Epithelial cell of esophagus (primary cell): ENCODE measurements around the gene SP1.

Source experiments
- DNase-seq: peaks from one replicate; pipeline ENCODE4 v3.0.0; 2010; ENCODE audit warnings: low read depth
- H3K4me3 ChIP-seq: 2 replicates; pipeline ENCODE4 v1.5.1; 2011; ENCODE audit warnings: mild to moderate bottlenecking, low read length, control low read depth
- TF ChIP-seq, protein P1 (sequence below): IDR thresholded peaks from 2 replicates; pipeline ENCODE4 v1.5.1; 2011; ENCODE audit warnings: low read depth, mild to moderate bottlenecking, low read length, control low read depth, inconsistent platforms; ENCODE audit not compliant: insufficient read depth; ENCODE audit errors: missing control alignments

Gene SP1

DNA sequence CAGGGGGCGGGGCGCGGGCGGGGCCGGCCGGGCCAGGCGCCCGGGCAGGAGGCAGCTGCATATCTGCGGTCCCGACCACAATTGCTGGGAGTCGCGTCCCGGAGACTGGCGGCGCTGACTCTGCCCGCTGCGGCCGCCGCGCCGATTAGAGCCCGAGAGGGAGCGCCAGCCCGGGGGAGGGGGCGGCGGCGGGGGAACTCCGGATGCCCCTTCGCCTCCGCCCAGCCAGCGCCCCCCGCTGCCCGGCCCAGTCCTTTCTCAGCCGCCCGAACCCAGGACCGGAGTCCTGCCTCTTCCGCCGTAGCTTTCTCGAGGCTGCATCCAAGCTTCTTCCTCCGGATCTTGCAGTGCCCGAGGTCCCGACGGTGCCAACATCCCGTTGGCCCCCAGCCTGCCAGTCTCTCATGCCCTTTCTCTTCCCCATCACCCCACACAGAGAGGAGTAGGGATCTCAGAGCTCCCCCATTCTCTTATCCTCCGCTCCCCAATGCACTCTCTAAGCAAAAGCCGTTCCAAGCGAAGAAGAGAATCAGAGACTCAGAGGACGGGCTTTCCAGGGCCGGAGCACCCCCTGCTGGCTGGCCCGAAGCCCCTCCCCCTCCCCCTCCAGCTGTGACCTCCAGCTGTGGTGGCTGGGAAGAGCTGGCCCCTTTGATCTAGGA is 35.0 kb upstream of the SP1 start:
- TF ChIP-seq, protein P1, sequence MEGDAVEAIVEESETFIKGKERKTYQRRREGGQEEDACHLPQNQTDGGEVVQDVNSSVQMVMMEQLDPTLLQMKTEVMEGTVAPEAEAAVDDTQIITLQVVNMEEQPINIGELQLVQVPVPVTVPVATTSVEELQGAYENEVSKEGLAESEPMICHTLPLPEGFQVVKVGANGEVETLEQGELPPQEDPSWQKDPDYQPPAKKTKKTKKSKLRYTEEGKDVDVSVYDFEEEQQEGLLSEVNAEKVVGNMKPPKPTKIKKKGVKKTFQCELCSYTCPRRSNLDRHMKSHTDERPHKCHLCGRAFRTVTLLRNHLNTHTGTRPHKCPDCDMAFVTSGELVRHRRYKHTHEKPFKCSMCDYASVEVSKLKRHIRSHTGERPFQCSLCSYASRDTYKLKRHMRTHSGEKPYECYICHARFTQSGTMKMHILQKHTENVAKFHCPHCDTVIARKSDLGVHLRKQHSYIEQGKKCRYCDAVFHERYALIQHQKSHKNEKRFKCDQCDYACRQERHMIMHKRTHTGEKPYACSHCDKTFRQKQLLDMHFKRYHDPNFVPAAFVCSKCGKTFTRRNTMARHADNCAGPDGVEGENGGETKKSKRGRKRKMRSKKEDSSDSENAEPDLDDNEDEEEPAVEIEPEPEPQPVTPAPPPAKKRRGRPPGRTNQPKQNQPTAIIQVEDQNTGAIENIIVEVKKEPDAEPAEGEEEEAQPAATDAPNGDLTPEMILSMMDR, result peak; percentile 65
- H3K4me3 ChIP-seq, result peak overlapping the region; percentile 60
- peak; percentile 71 for DNase-seq

DNA sequence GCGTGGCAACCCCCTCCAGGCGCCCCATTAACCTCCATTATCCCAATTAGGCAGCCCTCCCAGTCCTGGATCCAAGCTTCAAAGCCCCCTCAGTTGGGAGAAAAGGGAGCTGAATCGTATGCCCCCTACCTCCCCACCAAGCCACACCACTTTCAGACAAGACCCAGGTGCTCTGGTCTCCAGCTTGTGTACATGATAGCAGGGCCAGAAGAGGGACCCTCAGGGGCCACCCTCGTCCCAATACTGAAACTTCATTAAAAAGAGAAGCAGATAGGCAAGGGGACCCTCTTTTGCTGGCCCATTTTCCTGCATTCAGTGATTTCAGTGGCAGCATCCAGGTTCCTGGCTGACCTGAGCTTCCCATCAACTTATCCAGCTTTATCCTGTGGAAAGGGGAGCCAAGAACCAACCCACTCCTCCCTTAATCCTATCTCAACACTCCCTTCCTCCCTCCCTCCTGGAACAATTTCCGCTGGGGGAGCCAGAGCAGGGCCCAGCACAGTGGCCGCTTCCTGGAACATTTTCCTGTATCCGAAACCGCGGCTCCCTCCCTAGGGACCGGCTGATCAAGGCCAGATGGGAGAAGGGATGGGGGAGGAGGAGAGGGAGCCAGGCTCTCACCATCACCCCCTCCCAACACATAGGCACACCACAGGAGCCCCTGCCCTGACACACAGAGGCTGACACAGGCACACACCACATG is 34.3 kb upstream of the SP1 start:
- TF ChIP-seq, protein P1, result no peak
- no peak for DNase-seq
- H3K4me3 ChIP-seq, result no peak overlapping the region

DNA sequence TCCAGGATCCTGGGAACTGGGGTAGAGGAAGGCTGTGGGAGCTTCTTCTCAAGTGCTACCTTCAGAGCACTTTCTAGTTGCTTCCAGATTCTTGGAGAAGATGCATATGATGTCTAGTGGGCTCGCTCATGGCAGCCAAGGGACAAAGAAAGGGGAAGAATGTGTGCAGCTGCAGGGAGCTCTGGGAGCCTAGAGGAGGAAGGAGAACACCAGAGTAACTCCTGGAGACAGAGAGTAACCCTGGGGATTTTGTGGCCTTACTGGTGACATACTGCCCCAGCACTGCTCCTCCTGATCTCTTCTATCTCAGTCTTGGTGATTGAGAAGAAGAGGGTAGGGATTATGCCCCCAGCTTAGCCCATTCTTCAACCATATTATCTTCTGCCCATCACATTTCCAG is 33.5 kb upstream of the SP1 start:
- H3K4me3 ChIP-seq, result no peak overlapping the region
- TF ChIP-seq, protein P1, result no peak
- no peak for DNase-seq

DNA sequence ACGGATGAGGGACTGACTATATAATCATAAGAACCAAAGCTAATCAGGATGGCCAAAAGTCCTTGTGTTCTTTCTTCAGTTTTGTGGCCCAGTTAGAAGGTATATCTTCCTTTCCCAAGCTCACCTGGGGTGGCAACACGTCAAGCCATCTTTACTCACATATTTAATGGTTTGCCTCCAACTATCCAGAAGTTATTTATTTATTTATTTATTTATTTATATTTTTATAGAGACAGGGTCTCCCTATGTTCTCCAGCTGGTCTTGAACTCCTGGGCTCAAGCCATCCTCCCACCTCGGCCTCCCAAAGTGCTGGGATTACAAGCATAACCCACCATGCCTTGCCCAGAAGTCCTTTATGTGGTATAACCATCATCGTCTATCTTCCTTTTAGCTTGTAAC is 32.1 kb upstream of the SP1 start:
- no peak overlapping the region for H3K4me3 ChIP-seq
- TF ChIP-seq, protein P1, result no peak
- DNase-seq, result no peak

DNA sequence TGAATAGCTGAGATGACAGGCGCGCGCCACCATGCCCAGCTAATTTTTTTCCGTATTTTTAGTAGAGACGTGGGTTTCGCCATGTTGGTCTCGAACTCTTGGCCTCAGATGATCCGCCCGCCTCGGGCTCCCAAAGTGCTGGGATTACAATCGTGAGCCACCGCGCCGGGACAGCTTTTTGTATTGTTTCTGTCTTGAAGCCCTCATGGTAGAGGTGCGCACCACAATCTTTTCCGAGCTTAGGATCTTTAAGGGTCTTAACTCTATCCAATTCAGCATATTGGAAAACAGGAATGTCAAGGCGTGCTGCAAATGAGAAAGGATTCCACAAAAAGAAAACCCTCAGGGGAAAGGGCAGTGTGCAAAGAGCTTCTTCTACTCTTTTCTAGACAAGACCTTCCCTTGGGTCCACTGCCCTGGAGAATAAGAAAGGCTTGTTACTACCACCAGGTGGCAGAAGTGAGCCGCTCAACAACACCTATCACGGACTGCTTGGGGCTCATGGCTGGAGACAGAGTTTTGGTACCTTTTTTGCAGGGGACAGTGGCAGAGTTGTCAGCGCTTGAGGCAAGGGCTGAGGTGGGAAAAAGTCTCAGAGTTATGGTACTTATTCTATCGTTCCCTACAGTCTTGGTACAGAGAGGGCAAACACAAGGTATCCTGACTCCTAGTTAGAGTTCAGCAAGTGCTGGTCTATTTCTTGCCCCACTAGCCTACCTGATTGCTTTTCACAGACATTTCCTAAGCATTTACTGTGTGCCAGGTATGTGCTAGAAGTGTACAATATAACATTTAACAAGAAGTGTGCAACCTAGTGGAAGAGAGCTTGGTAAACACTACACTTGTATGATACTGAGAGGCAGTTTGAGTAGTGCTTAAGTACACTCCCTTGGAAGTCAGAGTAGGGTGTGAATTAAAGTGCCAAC is 27.4 kb upstream of the SP1 start:
- TF ChIP-seq, protein P1, result peak; percentile 90
- peak; percentile 89 for DNase-seq
- H3K4me3 ChIP-seq, result no peak overlapping the region

DNA sequence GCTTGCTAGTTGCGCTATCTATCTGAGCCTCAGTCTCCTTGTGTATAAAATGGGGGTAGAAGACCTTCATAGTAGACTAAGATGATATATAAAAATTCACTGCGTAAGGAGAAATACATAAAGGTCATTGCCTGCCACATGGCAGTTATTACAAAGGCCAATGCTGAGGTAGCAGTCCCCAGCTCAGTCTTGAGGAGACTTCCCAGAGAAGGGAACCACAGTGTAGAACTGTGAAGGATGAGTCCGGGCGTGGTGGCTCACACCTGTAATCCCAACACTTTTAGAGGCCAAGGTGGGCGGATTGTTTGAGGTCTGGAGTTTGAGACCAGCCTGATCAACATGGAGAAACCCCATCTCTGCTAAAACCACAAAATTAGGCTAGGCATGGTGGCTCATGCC is 26.7 kb upstream of the SP1 start:
- no peak for DNase-seq
- H3K4me3 ChIP-seq, result no peak overlapping the region
- TF ChIP-seq, protein P1, result no peak
